CD14-positive monocyte (primary cell): ENCODE results near the gene KHK. TPM values are rescaled to one million over a fixed set of nuclear protein-coding genes. Genes with fewer than 3 reads are reported as not detected.

Experiments
- DNase-seq, 3 donors: peaks; one replicate each; pipeline ENCODE4 v3.0.0-alpha.2; 2011 to 2022
- H2AFZ ChIP-seq: 2 replicates; pipeline ENCODE4 v1.6.0; 2012; ENCODE audit warnings: mild to moderate bottlenecking, low read depth, low read length, inconsistent platforms; ENCODE audit not compliant: insufficient read depth, poor library complexity, severe bottlenecking
- H3K27ac ChIP-seq, 2 donors: 1 replicate in 1 of 2; 2 replicates in 1 of 2; pipeline ENCODE4 v1.5.1; 2012 to 2013; ENCODE audit warnings: low read length in 2 of 2, control low read depth in 1 of 2, inconsistent platforms in 1 of 2, low read depth in 1 of 2, mild to moderate bottlenecking in 1 of 2
- H3K27me3 ChIP-seq, 2 donors: one replicate each; pipeline versions ENCODE4 v1.6.0 to v1.6.1; 2011 to 2013; ENCODE audit warnings: low read length in 2 of 2; ENCODE audit not compliant: control insufficient read depth in 2 of 2, insufficient read depth in 2 of 2
- H3K36me3 ChIP-seq, 2 donors: replicated peaks in 1 of 2; 1 replicate in 1 of 2; 2 replicates in 1 of 2; pipeline versions ENCODE4 v1.5.1 to v1.6.1; 2012 to 2013; ENCODE audit warnings: low read length in 2 of 2, control low read depth in 1 of 2, inconsistent platforms in 1 of 2, mild to moderate bottlenecking in 1 of 2; ENCODE audit not compliant: insufficient read depth in 2 of 2, control insufficient read depth in 1 of 2
- H3K4me1 ChIP-seq, 2 donors: 1 replicate in 1 of 2; 2 replicates in 1 of 2; pipeline versions ENCODE4 v1.5.1 to v1.6.1; 2012 to 2013; ENCODE audit warnings: low read length in 2 of 2, control low read depth in 1 of 2, inconsistent platforms in 1 of 2, mild to moderate bottlenecking in 1 of 2, moderate library complexity in 1 of 2; ENCODE audit not compliant: insufficient read depth in 2 of 2, control insufficient read depth in 1 of 2
- H3K4me2 ChIP-seq: replicated peaks from 2 replicates; pipeline ENCODE3; 2012; ENCODE audit warnings: low read length, moderate library complexity, mild to moderate bottlenecking; ENCODE audit not compliant: poor library complexity, severe bottlenecking; ENCODE audit errors: extremely low read depth
- H3K4me3 ChIP-seq, 3 experiments: fragments of 200-600 bp in 1 of 3; sonication (generic) in 1 of 3; replicated peaks in 1 of 3; 1 replicate in 2 of 3; 2 replicates in 1 of 3; pipeline ENCODE4 v1.5.1; 2011 to 2013; ENCODE audit warnings: low read length in 3 of 3, mild to moderate bottlenecking in 3 of 3, control low read depth in 2 of 3, low read depth in 2 of 3, inconsistent platforms in 1 of 3, moderate library complexity in 1 of 3
- H3K79me2 ChIP-seq: 2 replicates; pipeline ENCODE4 v1.6.0; 2012; ENCODE audit warnings: mild to moderate bottlenecking, control low read depth, inconsistent platforms, low read length, moderate library complexity; ENCODE audit not compliant: insufficient read depth
- H3K9ac ChIP-seq: 2 replicates; pipeline ENCODE4 v1.6.0; 2017; ENCODE audit warnings: low read length, mild to moderate bottlenecking; ENCODE audit not compliant: insufficient read depth, poor library complexity, severe bottlenecking
- H3K9me3 ChIP-seq, 2 donors: replicated peaks in 1 of 2; 1 replicate in 1 of 2; 2 replicates in 1 of 2; pipeline versions ENCODE4 v1.5.1 to v1.6.1; 2012 to 2013; ENCODE audit warnings: low read length in 2 of 2, control low read depth in 1 of 2; ENCODE audit not compliant: control insufficient read depth in 1 of 2, insufficient read depth in 1 of 2
- H4K20me1 ChIP-seq: 2 replicates; pipeline ENCODE4 v1.6.0; 2012; ENCODE audit warnings: mild to moderate bottlenecking, low read length, control low read depth, moderate library complexity; ENCODE audit not compliant: insufficient read depth
- H3K27ac Mint-ChIP-seq, 7 donors: one replicate each; pipeline ENCODE4 v1.8.0; 2020; ENCODE audit warnings: mild to moderate bottlenecking in 7 of 7, mixed read lengths in 7 of 7, moderate library complexity in 6 of 7, inconsistent platforms in 2 of 7
- H3K27me3 Mint-ChIP-seq, 3 donors: one replicate each; pipeline ENCODE4 v1.8.0; 2021 to 2022; ENCODE audit warnings: low read depth in 3 of 3, mild to moderate bottlenecking in 3 of 3, mixed read lengths in 3 of 3, moderate library complexity in 3 of 3, inconsistent platforms in 1 of 3
- H3K36me3 Mint-ChIP-seq, 2 donors: one replicate each; pipeline ENCODE4 v1.8.0; 2020; ENCODE audit warnings: mixed read lengths in 2 of 2, inconsistent platforms in 1 of 2, mild to moderate bottlenecking in 1 of 2
- H3K4me1 Mint-ChIP-seq: one replicate; pipeline ENCODE4 v1.8.0; 2020; ENCODE audit warnings: mild to moderate bottlenecking, mixed read lengths
- H3K4me3 Mint-ChIP-seq, 2 donors: one replicate each; pipeline ENCODE4 v1.8.0; 2020; ENCODE audit warnings: mild to moderate bottlenecking in 2 of 2, mixed read lengths in 2 of 2, moderate library complexity in 1 of 2
- H3K9me3 Mint-ChIP-seq, 7 donors: one replicate each; pipeline ENCODE4 v1.8.0; 2020 to 2022; ENCODE audit warnings: mixed read lengths in 7 of 7, mild to moderate bottlenecking in 6 of 7, moderate library complexity in 6 of 7, inconsistent platforms in 2 of 7
- WGBS: methylation state at CpG from one replicate; pipeline ENCODE4 v1.1.5; 2013; ENCODE audit warnings: missing lambda C conversion rate; ENCODE audit not compliant: insufficient coverage; 5-methylcytosine and 5-hydroxymethylcytosine counted together
- intact Hi-C, 2 donors: fragments of 100-400 bp; cut with micrococcal nuclease; formaldehyde crosslinking; loops; one replicate each; pipeline versions ENCODE4 v1.15.0 to v1.15.1; 2023
- polyA plus RNA-seq, 3 donors: library from polyadenylated mRNA; depleted of rRNA in 1 of 3; unstranded in 2 of 3; stranded (reverse) in 1 of 3; fragments of 300-500 nt in 2 of 3; fragments of >200 nt in 1 of 3; fragmentation: Illumina TruSeq in 2 of 3; gene quantifications; 1 replicate in 2 of 3; 2 replicates in 1 of 3; pipeline ENCODE4 v1.2.3, GENCODE V29; 2012 to 2021
- TF ChIP-seq, protein P1 (sequence below): fragments of 200-600 bp; IDR thresholded peaks from one replicate; pipeline ENCODE4 v1.8.0; 2022; ENCODE audit warnings: antibody characterized with exemption, mild to moderate bottlenecking

The KHK gene
- polyA plus RNA-seq, 3 donors, result 3.4 to 7.3 (median 6.6) TPM

- peaks cover 3 to 4% of the 10 kb centered on the region in 2 donors for H3K36me3 Mint-ChIP-seq
- TF ChIP-seq, protein P1, sequence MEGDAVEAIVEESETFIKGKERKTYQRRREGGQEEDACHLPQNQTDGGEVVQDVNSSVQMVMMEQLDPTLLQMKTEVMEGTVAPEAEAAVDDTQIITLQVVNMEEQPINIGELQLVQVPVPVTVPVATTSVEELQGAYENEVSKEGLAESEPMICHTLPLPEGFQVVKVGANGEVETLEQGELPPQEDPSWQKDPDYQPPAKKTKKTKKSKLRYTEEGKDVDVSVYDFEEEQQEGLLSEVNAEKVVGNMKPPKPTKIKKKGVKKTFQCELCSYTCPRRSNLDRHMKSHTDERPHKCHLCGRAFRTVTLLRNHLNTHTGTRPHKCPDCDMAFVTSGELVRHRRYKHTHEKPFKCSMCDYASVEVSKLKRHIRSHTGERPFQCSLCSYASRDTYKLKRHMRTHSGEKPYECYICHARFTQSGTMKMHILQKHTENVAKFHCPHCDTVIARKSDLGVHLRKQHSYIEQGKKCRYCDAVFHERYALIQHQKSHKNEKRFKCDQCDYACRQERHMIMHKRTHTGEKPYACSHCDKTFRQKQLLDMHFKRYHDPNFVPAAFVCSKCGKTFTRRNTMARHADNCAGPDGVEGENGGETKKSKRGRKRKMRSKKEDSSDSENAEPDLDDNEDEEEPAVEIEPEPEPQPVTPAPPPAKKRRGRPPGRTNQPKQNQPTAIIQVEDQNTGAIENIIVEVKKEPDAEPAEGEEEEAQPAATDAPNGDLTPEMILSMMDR, result no peak
- H3K27ac ChIP-seq, result peak overlapping the region; percentile 0 to 87
- peak overlapping the region; percentile 96 to 98 (median 97) for H3K27ac Mint-ChIP-seq
- H3K4me1 Mint-ChIP-seq, result peaks cover 34% of the 10 kb centered on the region
- H3K9me3 Mint-ChIP-seq, result peaks cover 0 to 7% (median 5%) of the 10 kb centered on the region in 7 donors
- H3K4me2 ChIP-seq, result peak overlapping the region; percentile 76
- no peaks in the 10 kb centered on the region for H3K36me3 ChIP-seq
- no peak overlapping the region for H3K9ac ChIP-seq
- H3K9me3 ChIP-seq, result no peaks in the 10 kb centered on the region
- H3K4me1 ChIP-seq, result peaks cover 33 to 38% of the 10 kb centered on the region in 2 donors
- H2AFZ ChIP-seq, result peak overlapping the region; percentile 90
- H3K27me3 ChIP-seq, result peaks cover 12 to 29% of the 10 kb centered on the region in 2 donors
- peak overlapping the region; percentile 45 to 64 for H3K4me3 Mint-ChIP-seq
- peaks cover 23 to 28% (median 27%) of the 10 kb centered on the region in 3 donors for H3K27me3 Mint-ChIP-seq
- peak; percentile 32 to 52 (median 50) for DNase-seq
- no peaks in the 10 kb centered on the region for H4K20me1 ChIP-seq
- H3K4me3 ChIP-seq, result no peak overlapping the region
- H3K79me2 ChIP-seq, result no peaks in the 10 kb centered on the region
- WGBS, result 18% methylated on average over 2 of the region's 2 CpGs
- intact Hi-C loops, result no loop called here
Observed at GRCh38 chr2:27121906-27122305, 35.3 kb downstream of the KHK start.

GRCh38 chr2:27122791-27123190 is 36.2 kb downstream of the KHK start:
- Histone ChIP-seq H3K4me2 (peak overlapping the region; percentile 76), H3K4me1 (peaks cover 33 to 38% of the 10 kb centered on the region in 2 donors), H3K79me2 (no peaks in the 10 kb centered on the region), H3K4me3 (peak overlapping the region; percentile 59 to 79 (median 70)), H3K9ac (peak overlapping the region; percentile 83), H3K9me3 (no peaks in the 10 kb centered on the region), H3K27me3 (peaks cover 12 to 22% of the 10 kb centered on the region in 2 donors), H3K36me3 (no peaks in the 10 kb centered on the region), H2AFZ (peak overlapping the region; percentile 90), H4K20me1 (no peaks in the 10 kb centered on the region), H3K27ac (peak overlapping the region; percentile 87 to 90)
- peak overlapping the region; percentile 91 to 96 for H3K4me3 Mint-ChIP-seq
- peaks cover 0 to 7% (median 5%) of the 10 kb centered on the region in 7 donors for H3K9me3 Mint-ChIP-seq
- no peak for DNase-seq
- H3K27ac Mint-ChIP-seq, result peak overlapping the region; percentile 96 to 98 (median 97)
- TF ChIP-seq, protein P1, result no peak
- H3K4me1 Mint-ChIP-seq, result peaks cover 34% of the 10 kb centered on the region
- WGBS, result 94% methylated on average over 4 of the region's 7 CpGs
- peaks cover 3 to 4% of the 10 kb centered on the region in 2 donors for H3K36me3 Mint-ChIP-seq
- intact Hi-C loops, result no loop called here
- H3K27me3 Mint-ChIP-seq, result peaks cover 19 to 23% (median 22%) of the 10 kb centered on the region in 3 donors
